Activated naive CD8-positive, alpha-beta T cell treated with anti-CD3 and anti-CD28 coated beads, Interleukin-2, amount 10 ng/mL, durations not matched to agents 7 days and 5 days (primary cell): ENCODE results near the gene GNG4. TPM values are rescaled to one million over a fixed set of nuclear protein-coding genes. Genes with fewer than 3 reads are reported as not detected.
A peak's percentile ranks its signal among the peaks of the same experiment; 100 is the strongest.
"Not testable (repeated sequence)": the region's sequence is repeated elsewhere in the genome, so short reads cannot be mapped to it uniquely, and the experiment has no call there.

Source experiments
- ATAC-seq: fragments of 150-1000 bp; cut with Tn5 transposase; one replicate; pipeline ENCODE4 v1.10.0; 2021; ENCODE audit warnings: low read depth, moderate library complexity
- POLR2A ChIA-PET: fragments of 350-600 bp; sonication (Branson Sonifier 250); formaldehyde crosslinking; loops from one replicate; lab custom pipeline; 2021; ENCODE audit warnings: antibody characterized with exemption; lab: Charles Lee
- DNase-seq: peaks from one replicate; pipeline ENCODE4 v3.0.0; 2021
- H3K27ac Mint-ChIP-seq: one replicate; pipeline ENCODE4 v1.8.0; 2022; ENCODE audit warnings: mild to moderate bottlenecking, mixed read lengths
- H3K27me3 Mint-ChIP-seq: one replicate; pipeline ENCODE4 v1.8.0; 2022; ENCODE audit warnings: mild to moderate bottlenecking, moderate library complexity, mixed read lengths
- H3K36me3 Mint-ChIP-seq: one replicate; pipeline ENCODE4 v1.8.0; 2021; ENCODE audit warnings: mild to moderate bottlenecking, mixed read lengths
- H3K4me1 Mint-ChIP-seq: one replicate; pipeline ENCODE4 v1.8.0; 2021; ENCODE audit warnings: mixed read lengths
- H3K4me3 Mint-ChIP-seq: one replicate; pipeline ENCODE4 v1.8.0; 2022; ENCODE audit warnings: mild to moderate bottlenecking, moderate library complexity, mixed read lengths
- H3K9me3 Mint-ChIP-seq: one replicate; pipeline ENCODE4 v1.8.0; 2021; ENCODE audit warnings: mixed read lengths
- total RNA-seq, 2 experiments: library from RNA; stranded (reverse); gene quantifications; one replicate each; pipeline ENCODE4 v1.2.3, GENCODE V29; 2021

GNG4 gene
- total RNA-seq, 2 experiments from 2014 or later: not detected

DNA sequence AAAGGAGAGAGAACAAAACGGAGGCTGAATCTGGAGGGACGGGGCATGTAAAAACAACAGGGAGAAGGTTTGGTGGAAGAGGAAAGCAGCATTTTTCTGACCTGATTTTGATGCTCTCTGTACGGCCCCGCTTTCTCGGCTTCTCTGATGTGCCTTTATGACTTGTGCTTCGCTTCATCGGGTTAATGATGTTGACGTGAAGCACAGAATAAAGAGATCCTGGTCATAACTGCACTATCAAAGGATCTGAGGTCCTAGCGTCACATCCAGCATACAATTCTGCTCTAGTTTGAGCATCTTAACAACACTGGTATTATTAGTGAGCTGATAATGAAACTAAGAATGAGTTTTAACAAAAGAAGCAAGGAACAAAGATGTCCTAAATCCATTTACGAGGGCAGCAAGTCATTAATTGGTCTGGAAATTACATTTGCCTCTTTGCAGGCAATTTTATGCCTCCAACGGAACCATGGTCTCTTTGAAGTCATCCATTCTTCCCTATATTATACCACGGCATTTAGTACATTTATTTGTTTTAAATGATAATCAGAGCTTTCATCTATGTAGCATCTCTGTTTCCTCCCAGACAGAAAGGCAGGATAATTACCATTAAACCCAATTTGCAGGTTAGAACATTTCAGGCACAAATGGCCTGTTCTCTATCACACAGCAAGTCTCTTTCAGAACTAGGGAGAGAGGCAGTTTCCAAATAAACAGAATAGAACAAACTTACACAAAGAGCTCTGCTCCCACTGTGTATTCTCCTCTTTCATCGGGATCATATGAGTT is 100.0 kb downstream of the GNG4 start:
- H3K36me3 Mint-ChIP-seq: no peaks in the 10 kb centered on the region

GRCh38 chr1:235546369-235547155 is 103.0 kb downstream of the GNG4 start:
- DNase-seq, H3K27ac Mint-ChIP-seq, H3K36me3 Mint-ChIP-seq, H3K27me3 Mint-ChIP-seq, ATAC-seq, H3K4me3 Mint-ChIP-seq, H3K4me1 Mint-ChIP-seq, H3K9me3 Mint-ChIP-seq, POLR2A ChIA-PET: not testable (repeated sequence)

More for the DNA sequence above, 100.0 kb downstream of the GNG4 start:
- no peak for DNase-seq
- H3K27me3 Mint-ChIP-seq: peaks cover 10% of the 10 kb centered on the region
- no peak overlapping the region for H3K4me3 Mint-ChIP-seq
- H3K27ac Mint-ChIP-seq: no peak overlapping the region
- H3K9me3 Mint-ChIP-seq: no peaks in the 10 kb centered on the region
- H3K4me1 Mint-ChIP-seq: no peaks in the 10 kb centered on the region
- POLR2A ChIA-PET: no interaction called here
- ATAC-seq: no peak

DNA sequence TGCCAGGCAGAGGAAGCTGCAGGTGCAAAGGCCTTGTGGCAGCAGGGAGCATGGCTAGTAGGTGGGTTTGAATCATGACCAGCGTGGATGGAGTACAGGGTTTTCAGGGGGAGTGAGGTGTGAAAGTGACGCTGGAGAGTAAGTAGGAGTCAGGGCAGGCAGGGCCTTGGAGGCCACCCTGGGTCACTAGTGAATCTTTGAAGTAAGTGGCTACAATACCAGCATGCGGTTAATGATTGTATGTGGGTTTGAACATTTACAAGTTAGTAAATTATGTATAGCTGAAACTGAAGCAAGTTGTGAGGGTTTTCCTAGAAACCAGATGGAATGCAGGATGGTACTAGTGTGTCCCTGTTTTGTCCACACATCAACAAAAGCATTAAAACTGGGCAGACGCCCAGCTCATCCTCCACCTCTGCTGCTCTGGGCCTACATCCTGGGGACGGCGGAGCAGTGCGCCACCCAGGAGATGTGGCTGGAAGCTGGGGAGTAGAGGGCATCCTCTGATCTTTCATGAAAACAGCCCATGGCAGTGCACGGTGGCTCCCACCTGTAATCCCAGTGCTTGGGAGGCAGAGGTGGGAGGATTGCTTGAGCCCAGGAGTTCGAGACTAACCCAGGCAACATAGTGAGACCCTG is 104.2 kb downstream of the GNG4 start:
- ATAC-seq: no peak
- H3K36me3 Mint-ChIP-seq: no peaks in the 10 kb centered on the region
- POLR2A ChIA-PET: no interaction called here
- H3K27ac Mint-ChIP-seq: no peak overlapping the region
- no peak for DNase-seq
- H3K4me3 Mint-ChIP-seq: no peak overlapping the region
- H3K9me3 Mint-ChIP-seq: no peaks in the 10 kb centered on the region
- H3K27me3 Mint-ChIP-seq: peaks cover 10% of the 10 kb centered on the region
- H3K4me1 Mint-ChIP-seq: no peaks in the 10 kb centered on the region

DNA sequence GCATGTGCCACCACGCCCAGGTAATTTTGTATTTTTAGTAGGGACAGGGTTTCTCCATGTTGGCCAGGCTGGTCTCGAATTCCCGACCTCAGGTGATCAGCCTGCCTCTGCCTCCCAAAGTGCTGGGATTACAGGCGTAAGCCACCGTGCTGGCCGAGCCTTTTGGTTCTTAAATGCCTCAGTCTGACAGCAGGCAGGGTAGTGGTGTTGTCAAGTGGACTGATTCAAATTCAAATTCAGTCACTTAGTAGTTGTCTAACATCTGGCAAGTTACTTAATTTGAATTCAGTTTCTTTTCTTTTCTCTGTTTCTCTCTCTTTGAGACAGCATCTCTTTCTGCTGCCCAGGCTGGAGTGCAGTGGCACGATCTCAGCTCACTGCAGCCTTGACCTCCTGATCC is 106.7 kb downstream of the GNG4 start:
- H3K9me3 Mint-ChIP-seq, H3K36me3 Mint-ChIP-seq, H3K27ac Mint-ChIP-seq, DNase-seq, H3K4me1 Mint-ChIP-seq, H3K27me3 Mint-ChIP-seq, POLR2A ChIA-PET, ATAC-seq, H3K4me3 Mint-ChIP-seq: not testable (repeated sequence)

DNA sequence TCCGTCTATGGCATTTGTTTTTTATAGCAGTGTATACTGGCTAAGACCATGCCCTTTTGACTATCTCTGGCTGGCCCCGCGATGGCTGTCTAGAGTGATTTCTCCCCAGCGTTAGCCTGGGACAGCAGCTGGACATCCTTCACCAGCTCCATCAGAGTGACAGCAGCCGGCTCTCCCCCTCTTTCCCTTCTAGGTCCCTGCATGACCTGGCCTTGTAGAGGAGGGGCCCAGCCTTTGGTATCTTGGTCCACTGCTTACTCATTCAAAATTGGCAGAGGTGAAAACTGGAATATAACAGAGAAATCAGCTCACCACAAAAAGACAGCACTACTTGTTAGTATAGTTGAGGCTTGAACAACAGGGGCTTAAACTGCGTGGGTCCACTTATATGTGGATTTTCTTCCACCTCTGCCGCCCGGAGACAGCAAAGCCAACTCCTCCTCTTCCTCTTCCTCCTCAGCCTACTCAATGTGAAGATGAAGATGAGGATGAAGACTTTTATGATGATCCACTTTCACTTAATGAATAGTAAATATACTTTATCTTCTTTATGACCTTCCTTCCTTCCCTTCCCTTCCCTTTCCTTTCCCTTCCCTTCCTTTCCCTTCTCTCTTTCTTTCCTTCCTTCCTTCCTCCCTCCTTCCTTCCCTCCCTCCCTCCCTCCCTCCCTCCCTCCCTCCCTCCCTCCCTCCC is 116.0 kb downstream of the GNG4 start:
- Mint-ChIP-seq H3K4me1 (no peaks in the 10 kb centered on the region), H3K4me3 (no peak overlapping the region), H3K27me3 (peaks cover 6% of the 10 kb centered on the region), H3K36me3 (no peaks in the 10 kb centered on the region), H3K27ac (no peak overlapping the region), H3K9me3 (no peaks in the 10 kb centered on the region)
- POLR2A ChIA-PET: no interaction called here
- no peak for DNase-seq
- ATAC-seq: no peak

- Mint-ChIP-seq H3K4me1 (no peaks in the 10 kb centered on the region), H3K27ac (no peak overlapping the region), H3K27me3 (peaks cover 6% of the 10 kb centered on the region)
Measured at GRCh38 chr1:235532360-235532759, 117.2 kb downstream of the GNG4 start.

GRCh38 chr1:235527196-235527814 is 122.3 kb downstream of the GNG4 start:
- peaks cover 4% of the 10 kb centered on the region for H3K27me3 Mint-ChIP-seq
- no peak overlapping the region for H3K4me3 Mint-ChIP-seq
- no peaks in the 10 kb centered on the region for H3K36me3 Mint-ChIP-seq
- ATAC-seq (no peak), DNase-seq (no peak)
- H3K9me3 Mint-ChIP-seq: no peaks in the 10 kb centered on the region
- no peak overlapping the region for H3K27ac Mint-ChIP-seq
- H3K4me1 Mint-ChIP-seq: peaks cover 3% of the 10 kb centered on the region
- POLR2A ChIA-PET: no interaction called here

More at GRCh38 chr1:235532360-235532759, 117.2 kb downstream of the GNG4 start:
- DNase-seq: no peak
- H3K36me3 Mint-ChIP-seq: no peaks in the 10 kb centered on the region
- POLR2A ChIA-PET: no interaction called here
- no peak overlapping the region for H3K4me3 Mint-ChIP-seq
- no peaks in the 10 kb centered on the region for H3K9me3 Mint-ChIP-seq
- no peak for ATAC-seq

DNA sequence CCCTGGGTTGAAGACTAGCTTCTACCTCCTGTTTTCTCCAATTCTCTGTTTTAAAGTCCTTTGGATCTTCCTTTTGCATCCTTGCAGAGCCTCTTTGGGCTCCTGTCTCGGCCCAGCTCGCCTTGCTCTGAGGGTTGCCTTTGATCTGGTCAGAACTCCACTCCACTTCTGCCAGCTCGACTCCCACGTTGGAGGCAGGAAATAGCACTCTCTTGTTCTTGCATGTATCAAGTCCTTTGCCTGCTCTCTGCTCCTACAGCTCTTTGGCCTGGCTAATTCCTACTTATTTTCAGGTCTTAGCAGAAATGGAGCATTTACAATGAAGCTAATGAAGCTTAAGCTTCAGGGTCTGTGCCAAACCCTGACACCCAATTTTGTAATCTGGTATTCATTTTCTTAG is 124.3 kb downstream of the GNG4 start:
- peaks cover 3% of the 10 kb centered on the region for H3K4me1 Mint-ChIP-seq
- ATAC-seq (no peak), DNase-seq (no peak)
- no peak overlapping the region for H3K4me3 Mint-ChIP-seq
- no peaks in the 10 kb centered on the region for H3K36me3 Mint-ChIP-seq
- POLR2A ChIA-PET: no interaction called here
- H3K27me3 Mint-ChIP-seq: peaks cover 10% of the 10 kb centered on the region
- H3K9me3 Mint-ChIP-seq: no peaks in the 10 kb centered on the region
- no peak overlapping the region for H3K27ac Mint-ChIP-seq

GRCh38 chr1:235516862-235517446 is 132.6 kb downstream of the GNG4 start:
- POLR2A ChIA-PET: no interaction called here
- no peaks in the 10 kb centered on the region for H3K4me1 Mint-ChIP-seq
- no peak for DNase-seq
- H3K9me3 Mint-ChIP-seq: no peaks in the 10 kb centered on the region
- peaks cover 23% of the 10 kb centered on the region for H3K27me3 Mint-ChIP-seq
- no peaks in the 10 kb centered on the region for H3K36me3 Mint-ChIP-seq
- no peak for ATAC-seq
- H3K4me3 Mint-ChIP-seq: no peak overlapping the region
- no peak overlapping the region for H3K27ac Mint-ChIP-seq

- no peaks in the 10 kb centered on the region for H3K4me1 Mint-ChIP-seq
- POLR2A ChIA-PET: no interaction called here
- no peak overlapping the region for H3K4me3 Mint-ChIP-seq
- H3K27me3 Mint-ChIP-seq: peaks cover 22% of the 10 kb centered on the region
- no peak overlapping the region for H3K27ac Mint-ChIP-seq
- no peaks in the 10 kb centered on the region for H3K9me3 Mint-ChIP-seq
- ATAC-seq (no peak), DNase-seq (no peak)
- no peaks in the 10 kb centered on the region for H3K36me3 Mint-ChIP-seq
Measured at GRCh38 chr1:235515844-235516512, 133.6 kb downstream of the GNG4 start.

GRCh38 chr1:235513495-235514366 is 135.9 kb downstream of the GNG4 start:
- H3K27me3 Mint-ChIP-seq: peaks cover 23% of the 10 kb centered on the region
- POLR2A ChIA-PET: interaction anchor here (0.6 kb wide), 1 partner anchor 557 kb away, joined by 5 read pairs; no protein-coding TSS in a partner anchor
- H3K27ac Mint-ChIP-seq: no peak overlapping the region
- H3K4me3 Mint-ChIP-seq: no peak overlapping the region
- H3K36me3 Mint-ChIP-seq: no peaks in the 10 kb centered on the region
- DNase-seq (no peak), ATAC-seq (peak; percentile 60)
- no peaks in the 10 kb centered on the region for H3K4me1 Mint-ChIP-seq
- H3K9me3 Mint-ChIP-seq: no peaks in the 10 kb centered on the region
